HG03457 (cell line): Measurements from ENCODE around the gene PTTG1.

Experiments used
- ATAC-seq: cut with Tn5 transposase; IDR thresholded peaks from one replicate; pipeline ENCODE4 v1.9.1; 2021; ENCODE audit warnings: moderate number of reproducible peaks; ENCODE audit not compliant: unreplicated experiment

PTTG1 gene

DNA sequence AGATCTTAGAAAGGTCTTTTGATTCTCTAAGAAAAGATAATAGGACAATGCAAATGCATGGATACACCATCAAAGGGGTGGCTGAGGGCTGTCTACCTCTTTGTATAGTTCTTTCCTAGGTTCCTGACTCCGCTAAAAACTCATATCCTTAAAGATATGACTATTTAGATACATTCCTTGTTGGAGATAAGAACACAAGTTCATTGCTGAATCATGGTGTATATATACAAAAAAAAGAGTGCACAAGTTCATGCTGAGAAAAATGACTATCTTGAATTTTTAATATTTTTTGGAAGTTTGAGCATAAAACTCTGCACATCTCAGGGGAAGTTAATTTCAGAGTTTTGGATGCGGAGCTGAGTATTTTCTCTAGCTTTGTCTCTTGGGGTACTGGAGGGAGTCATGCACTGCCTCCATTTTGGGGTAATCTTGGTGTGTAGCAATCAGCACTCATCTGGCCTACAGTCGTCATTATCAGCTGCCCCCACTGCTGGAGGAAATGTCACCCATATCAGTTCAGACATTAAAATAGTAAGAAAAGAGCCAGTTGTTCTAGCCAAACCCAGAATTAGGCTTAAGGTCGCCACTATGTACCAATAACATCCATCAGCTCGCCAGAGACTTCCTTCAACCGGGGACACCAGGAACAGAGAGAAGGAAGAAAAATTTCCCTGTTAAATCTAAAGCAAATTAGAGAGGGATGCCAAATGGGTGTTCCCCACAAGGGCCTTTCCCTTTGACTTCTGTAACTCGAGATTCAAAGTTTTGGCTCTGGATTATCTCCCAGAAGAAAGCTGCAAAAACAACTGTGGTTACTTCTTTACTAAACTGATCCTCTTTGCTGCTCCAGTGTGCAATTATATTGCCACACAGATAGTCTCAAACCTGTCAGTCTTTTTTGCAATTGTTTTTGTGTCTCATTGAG is 49.0 kb downstream of the PTTG1 start:
- no peak for ATAC-seq

GRCh38 chr5:160471761-160472160 is 50.1 kb downstream of the PTTG1 start:
- no peak for ATAC-seq

GRCh38 chr5:160472482-160472881 is 50.8 kb downstream of the PTTG1 start:
- no peak for ATAC-seq

DNA sequence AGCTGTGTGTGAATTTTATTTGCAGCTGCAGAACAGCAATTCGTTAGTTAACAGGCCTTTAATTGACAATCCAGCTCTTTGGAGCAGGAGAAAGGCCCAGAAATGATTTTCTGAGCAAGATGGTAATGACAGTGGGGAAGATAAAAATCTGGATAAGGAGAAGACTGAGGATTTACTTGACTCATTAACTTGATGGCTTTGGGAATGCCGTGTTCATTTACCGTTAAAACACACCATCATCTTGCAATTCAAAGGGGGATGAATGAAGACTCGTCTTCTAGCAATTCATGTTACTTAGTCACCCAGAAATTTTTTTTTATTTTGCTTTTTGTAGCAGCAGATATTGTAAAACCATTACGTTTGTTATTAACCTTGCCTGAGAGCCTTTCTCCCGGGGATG is 52.0 kb downstream of the PTTG1 start:
- ATAC-seq: no peak

DNA sequence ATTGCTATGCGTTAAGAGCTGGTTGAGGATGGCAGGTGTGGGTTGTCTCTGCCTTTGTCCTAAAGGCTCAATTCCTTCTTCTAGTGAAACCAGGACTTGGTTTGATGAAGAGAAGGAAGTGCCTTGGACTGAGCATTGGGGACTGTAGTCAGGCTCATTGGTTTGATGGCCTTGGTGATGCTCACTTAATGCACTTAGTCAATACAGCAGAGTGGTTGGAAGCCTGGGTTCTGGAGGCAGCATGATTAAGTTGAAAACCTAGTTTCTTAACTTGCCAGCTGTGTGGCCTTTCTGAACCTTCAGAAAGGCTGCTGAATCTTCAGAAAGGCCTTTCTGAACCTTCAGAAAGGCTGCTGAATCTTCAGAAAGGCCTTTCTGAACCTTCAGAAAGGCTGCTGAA is 52.4 kb downstream of the PTTG1 start:
- no peak for ATAC-seq

DNA sequence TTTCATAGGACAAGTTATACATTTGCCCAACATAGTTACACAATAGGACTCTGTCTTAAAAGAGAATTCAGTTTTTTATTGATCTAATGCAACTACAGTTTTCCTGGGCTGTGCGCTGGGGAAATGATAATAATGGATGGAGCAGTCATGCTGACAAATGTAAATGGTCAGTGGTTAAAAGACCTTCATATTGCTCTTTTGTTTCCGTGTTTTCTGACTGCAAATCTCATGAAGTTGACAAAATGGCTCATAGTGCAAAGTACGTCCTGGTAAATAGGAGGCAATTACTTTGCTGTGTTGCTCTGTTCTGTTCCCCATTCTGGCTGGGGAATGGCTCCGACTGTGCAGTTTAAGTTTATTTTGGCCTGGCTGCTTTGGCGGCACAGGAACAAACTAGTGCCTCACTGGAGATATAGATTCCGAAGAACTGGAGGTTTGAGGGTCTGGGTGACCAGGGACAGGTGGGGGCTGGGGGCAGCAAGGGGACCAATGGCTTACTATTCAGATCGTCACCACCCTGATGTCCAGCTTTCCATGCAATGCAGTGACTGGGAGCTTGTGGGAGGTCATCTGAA is 54.3 kb downstream of the PTTG1 start:
- no peak for ATAC-seq

- ATAC-seq: no peak
These were observed 55.8 kb downstream of the PTTG1 start for GRCh38 chr5:160477266-160477970.

GRCh38 chr5:160478163-160478562 is 56.5 kb downstream of the PTTG1 start:
- ATAC-seq: no peak
